Activated gamma-delta T cell treated with anti-CD3 and anti-CD28 coated beads, Interleukin-2, amount 50 U/mL, for 16 hours (primary cell): ENCODE measurements around the gene MTX1.
"Not testable (repeated sequence)": the region's sequence is repeated elsewhere in the genome, so short reads cannot be mapped to it uniquely, and the experiment has no call there.

Experiments
- DNase-seq: peaks from one replicate; pipeline ENCODE4 v3.0.0-alpha.2; 2020; ENCODE audit warnings: low read depth

The MTX1 gene

DNA sequence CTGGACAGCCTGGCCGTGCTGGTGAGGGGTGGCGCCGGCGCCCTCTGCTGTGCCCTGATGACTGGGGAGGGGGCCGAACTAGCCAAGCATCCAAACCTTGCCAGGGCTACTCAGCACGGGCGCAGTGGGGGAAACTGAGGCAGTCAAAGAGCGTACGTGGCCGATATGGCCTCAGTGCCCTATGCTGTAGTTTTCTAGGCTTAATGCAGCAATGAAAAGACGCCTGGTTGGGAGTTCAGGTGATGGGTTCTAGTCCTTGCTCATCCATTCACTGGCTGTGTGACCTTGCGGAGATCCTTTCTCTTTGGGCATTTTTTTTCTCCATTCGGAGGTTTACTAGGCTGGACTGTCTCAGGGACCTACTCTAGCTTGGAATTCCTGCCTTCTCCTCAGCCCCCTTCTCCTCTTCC is 822 bp downstream of the MTX1 start:
- DNase-seq: no peak

DNA sequence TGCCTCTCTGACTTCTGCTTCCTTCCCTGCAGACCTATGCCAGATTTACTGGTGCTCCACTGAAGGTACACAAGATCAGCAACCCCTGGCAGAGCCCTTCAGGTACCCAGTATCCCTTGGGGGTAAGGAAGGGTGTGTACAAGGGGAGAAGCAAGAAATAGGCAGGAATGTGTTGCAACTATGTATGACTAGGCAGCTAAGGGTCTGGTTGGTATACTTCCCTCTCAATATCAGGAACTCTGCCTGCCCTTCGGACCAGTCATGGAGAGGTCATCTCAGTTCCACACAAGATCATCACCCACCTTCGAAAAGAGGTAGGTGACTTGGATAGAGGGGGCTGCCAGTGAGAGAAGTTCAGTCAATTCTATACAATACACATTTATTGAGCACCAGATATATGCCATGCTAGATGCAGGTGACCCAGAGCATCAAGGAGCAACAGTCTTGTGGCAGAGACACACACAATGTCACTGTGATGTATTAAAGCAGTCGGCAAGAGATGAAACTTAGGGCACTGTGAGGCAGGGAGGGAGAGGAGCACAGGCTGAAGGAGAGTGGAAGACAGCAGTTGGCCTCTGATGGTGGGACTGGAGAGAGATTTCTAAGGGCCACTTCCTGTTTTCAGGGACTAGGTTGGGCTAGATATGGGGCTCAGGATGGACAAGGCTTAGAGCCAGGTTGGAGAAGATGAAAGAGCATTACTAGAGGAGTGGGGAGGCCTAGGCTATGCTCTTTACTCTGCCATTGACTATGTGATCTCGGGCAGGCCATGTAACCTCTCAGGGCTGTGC is 2.0 kb downstream of the MTX1 start:
- no peak for DNase-seq

DNA sequence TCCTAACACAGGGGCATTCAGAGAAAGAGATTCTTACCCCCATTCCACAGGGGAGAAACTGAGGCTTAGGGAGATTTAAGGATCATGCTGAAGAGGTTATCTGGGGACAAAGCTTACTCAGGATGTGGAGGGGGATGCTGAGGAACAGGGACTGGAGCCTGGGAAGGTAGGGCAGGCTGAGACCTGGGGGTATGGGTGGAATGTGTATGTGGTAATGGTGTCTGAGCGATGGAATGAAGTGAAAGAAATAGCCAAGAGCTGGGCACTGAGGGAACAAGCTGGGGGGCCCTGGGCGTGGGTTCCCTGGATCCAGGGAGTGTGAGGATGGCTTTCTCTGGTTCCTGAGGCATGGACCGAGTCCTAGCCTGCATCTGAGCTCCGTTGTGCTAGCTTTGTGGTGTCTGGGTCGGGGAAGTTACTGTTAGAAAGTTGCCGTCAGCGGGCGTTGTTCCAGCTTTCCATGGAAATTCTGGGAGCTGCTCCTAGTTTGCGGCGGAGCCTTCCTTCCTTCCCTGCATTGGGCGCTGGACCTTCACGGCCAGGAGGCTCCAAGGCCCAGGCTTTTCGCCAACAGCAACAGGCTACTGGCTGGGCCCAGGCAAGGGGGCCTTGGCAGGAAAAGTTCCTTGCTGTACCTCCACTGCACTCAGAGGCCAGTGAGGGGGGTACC is 3.0 kb downstream of the MTX1 start:
- not testable (repeated sequence) for DNase-seq

DNA sequence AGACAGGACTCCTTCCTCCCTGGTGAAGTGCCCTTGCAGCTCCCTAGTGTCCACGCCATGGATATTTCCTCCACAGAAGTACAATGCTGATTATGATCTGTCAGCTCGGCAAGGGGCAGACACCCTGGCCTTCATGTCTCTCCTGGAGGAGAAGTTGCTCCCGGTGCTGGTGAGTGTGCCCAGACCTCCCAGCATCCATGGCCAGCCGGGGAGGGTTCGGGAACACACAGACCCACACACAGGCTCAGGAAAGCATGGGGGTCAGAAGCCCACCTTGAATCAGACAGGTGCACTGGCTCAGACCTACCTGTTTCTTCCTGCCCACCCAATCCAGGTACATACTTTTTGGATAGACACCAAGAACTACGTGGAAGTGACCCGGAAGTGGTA is 3.6 kb downstream of the MTX1 start:
- not testable (repeated sequence) for DNase-seq

DNA sequence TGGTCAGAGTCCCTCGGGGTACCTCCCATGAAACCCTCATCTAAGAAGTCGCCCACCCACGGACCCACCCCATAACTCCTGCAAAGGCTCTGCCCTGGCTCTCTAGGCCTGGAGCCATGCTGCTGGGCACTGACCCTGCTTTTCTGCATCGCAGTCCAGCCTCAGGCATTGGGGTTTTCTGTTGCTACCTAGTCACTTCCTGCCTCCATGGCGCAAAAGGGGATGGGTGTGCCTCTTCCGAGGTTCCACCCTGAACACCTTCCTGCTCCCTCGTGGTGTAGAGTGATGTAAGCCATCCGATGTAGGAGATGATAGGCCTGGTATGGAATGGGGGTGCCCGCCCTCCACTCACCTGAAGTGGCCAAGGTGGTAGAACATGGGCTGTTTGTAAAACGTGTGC is 6.2 kb downstream of the MTX1 start:
- not testable (repeated sequence) for DNase-seq

DNA sequence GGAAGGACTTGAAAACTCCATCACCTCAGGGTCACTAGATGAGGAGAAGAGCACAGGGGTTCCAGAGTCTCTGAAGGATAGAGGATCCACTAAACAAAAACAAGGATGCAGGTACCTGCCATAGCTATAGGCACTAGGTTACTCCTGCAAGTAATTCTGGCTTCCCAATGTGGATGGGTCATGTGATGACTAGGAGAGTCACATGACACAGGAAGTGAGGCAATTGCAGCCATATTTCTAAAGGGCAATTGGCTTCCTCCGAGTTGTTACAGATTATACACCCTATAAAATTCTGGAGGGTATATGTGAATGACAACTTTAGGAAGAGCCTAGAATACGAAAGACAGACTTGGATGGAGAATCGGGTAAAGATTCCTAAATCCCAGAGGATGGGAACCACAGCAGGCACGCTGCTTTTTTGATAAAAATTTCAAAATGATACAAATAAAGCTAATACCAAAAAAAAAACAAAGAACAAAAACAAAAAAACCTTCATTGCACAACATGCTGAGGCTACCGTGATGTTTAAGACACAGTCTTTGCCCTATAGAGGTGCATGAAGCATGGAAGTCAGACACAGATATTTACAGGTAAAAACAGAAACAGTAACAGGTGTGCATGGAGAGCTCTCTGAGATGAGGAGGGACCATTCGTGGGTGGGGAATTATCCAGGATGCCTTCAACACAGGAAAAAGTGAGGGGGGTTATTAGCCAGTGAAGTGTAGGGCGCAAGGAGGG is 10.5 kb downstream of the MTX1 start:
- no peak for DNase-seq

GRCh38 chr1:155219592-155220031 is 11.1 kb downstream of the MTX1 start:
- DNase-seq: no peak

GRCh38 chr1:155220211-155220965 is 11.9 kb downstream of the MTX1 start:
- not testable (repeated sequence) for DNase-seq

GRCh38 chr1:155223047-155223446 is 14.6 kb downstream of the MTX1 start:
- no peak for DNase-seq

DNA sequence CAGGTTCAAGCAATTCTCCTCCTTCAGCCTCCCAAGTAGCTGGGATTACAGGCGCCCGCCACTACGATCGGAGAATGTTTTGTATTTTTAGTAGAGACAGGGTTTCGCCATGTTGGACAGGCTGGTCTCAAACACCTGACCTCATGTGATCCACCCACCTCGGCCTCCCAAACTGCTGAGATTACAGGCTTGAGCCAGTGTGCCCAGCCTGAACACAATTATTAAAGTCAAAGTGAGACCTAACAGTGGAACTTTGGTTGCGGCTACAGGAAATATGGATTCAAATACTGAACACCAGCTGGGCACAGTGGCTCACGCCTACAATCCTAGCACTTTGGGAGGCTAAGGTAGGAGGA is 16.9 kb downstream of the MTX1 start:
- DNase-seq: not testable (repeated sequence)

GRCh38 chr1:155226188-155226909 is 17.9 kb downstream of the MTX1 start:
- peak; percentile 91 for DNase-seq

DNA sequence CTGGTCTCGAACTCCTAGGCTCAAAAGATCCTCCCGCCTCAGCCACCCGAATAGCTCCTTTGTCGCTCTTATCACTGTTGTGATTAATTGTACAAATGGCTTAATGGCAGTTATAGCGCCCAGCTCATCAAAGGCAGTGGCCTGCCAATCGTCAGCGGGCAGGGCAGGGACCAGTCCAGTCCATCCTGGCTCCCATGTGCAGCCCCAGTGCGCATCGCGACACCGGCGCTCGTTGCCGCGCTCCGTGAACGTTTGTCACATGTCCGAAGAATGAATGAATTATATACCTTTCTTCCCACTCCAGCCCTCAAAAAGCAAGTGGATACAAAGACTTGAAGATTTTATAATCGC is 18.4 kb downstream of the MTX1 start:
- DNase-seq: peak; percentile 36

DNA sequence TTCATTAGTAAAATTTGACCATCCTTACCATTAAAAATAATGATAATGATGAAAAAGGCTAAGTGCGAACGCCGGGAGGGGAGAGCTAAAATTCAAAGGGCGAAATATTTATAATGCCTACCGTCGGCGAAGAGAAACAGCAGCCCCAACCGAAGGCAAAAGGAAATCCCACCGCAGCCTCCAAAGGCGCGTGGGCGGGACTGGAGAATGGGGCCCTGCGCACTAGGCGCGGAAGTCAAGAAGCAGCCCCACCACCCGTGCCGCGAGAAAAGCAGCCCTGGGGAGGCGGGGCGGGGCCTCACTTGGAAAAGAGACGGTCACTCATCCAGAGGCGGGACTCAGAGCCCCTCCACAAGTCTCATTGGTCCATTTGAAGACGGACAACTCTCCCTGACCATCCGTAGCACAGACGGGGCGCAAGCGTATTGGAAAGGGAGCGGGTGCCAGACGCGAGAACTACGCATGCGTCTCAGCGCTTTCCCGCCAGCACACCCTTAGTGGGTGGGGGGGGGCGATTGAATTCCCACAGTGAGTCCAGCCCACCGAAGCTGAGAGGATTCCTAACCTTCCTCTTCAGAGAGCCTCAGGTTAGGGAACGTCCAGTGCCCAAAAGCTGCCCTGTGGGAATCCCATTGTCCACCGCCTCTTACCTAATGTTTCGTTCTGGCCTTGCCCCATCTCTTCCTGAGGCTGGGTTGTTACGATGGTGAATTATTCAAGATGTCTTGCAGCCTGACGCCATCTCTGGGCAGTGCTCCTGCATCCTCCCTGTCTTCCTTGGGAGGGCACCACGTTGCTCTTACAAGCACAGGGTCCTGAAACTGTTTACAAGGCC is 19.0 kb downstream of the MTX1 start:
- DNase-seq: peak; percentile 100

DNA sequence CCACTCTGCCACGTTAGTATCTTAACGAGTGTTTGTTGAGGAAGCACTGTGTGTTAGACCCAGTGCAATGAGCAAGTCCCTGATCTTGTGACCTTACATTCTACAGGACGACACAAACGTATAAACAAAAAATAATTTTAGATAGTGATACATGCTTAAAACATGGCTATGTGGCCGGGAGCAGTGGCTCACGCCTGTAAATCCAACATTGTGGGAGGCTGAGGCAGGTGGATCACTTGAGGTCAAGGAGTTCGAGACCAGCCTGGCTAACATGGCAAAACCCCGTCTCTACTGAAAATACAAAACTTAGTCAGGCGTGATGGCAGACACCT is 19.6 kb downstream of the MTX1 start:
- DNase-seq: no peak

GRCh38 chr1:155231302-155231701 is 22.8 kb downstream of the MTX1 start:
- DNase-seq: not testable (repeated sequence)

GRCh38 chr1:155232001-155232978 is 23.8 kb downstream of the MTX1 start:
- not testable (repeated sequence) for DNase-seq

GRCh38 chr1:155233502-155233901 is 25.0 kb downstream of the MTX1 start:
- not testable (repeated sequence) for DNase-seq

GRCh38 chr1:155235375-155235774 is 26.9 kb downstream of the MTX1 start:
- DNase-seq: not testable (repeated sequence)

- no peak for DNase-seq
Observed at GRCh38 chr1:155236451-155236850, 28.0 kb downstream of the MTX1 start.
